GM18499 (cell line): Measurements from ENCODE around the gene INF2.

Experiments used
- ATAC-seq: cut with Tn5 transposase; IDR thresholded peaks from one replicate; pipeline ENCODE4 v1.9.1; 2021; ENCODE audit warnings: moderate number of reproducible peaks; ENCODE audit not compliant: insufficient read depth, unreplicated experiment

Gene INF2

GRCh38 chr14:104700225-104700651, 10.8 kb downstream of the INF2 start:
- no peak for ATAC-seq

GRCh38 chr14:104700747-104701217, 11.4 kb downstream of the INF2 start:
- ATAC-seq = no peak

- no peak for ATAC-seq
Observed at GRCh38 chr14:104701383-104702076, 12.1 kb downstream of the INF2 start.

GRCh38 chr14:104702106-104702505, 12.7 kb downstream of the INF2 start:
- ATAC-seq = no peak

GRCh38 chr14:104702673-104703072, 13.3 kb downstream of the INF2 start:
- ATAC-seq = no peak

- ATAC-seq = no peak
Observed at GRCh38 chr14:104703269-104703668, 13.9 kb downstream of the INF2 start.

- no peak for ATAC-seq
Observed at GRCh38 chr14:104704252-104704651, 14.8 kb downstream of the INF2 start.

- no peak for ATAC-seq
Observed at GRCh38 chr14:104705340-104706047, 16.1 kb downstream of the INF2 start.

GRCh38 chr14:104706733-104707607, 17.6 kb downstream of the INF2 start:
- ATAC-seq = no peak

- no peak for ATAC-seq
Observed at GRCh38 chr14:104707608-104708595, 18.5 kb downstream of the INF2 start.

GRCh38 chr14:104708606-104709268, 19.3 kb downstream of the INF2 start:
- no peak for ATAC-seq

GRCh38 chr14:104709387-104710039, 20.1 kb downstream of the INF2 start:
- ATAC-seq = no peak

- no peak for ATAC-seq
Observed at GRCh38 chr14:104710071-104710735, 20.8 kb downstream of the INF2 start.

- no peak for ATAC-seq
Observed at GRCh38 chr14:104712881-104713734, 23.7 kb downstream of the INF2 start.

- no peak for ATAC-seq
Observed at GRCh38 chr14:104714066-104714465, 24.6 kb downstream of the INF2 start.

GRCh38 chr14:104714681-104715080, 25.3 kb downstream of the INF2 start:
- no peak for ATAC-seq

- ATAC-seq = no peak
Observed at GRCh38 chr14:104715416-104715815, 26.0 kb downstream of the INF2 start.
